GM18867 (cell line): ENCODE measurements around the gene IL18R1.

Source experiments
- ATAC-seq: cut with Tn5 transposase; IDR thresholded peaks from one replicate; pipeline ENCODE4 v1.9.1; 2021; ENCODE audit warnings: mild to moderate bottlenecking, moderate library complexity; ENCODE audit not compliant: unreplicated experiment

IL18R1 gene

GRCh38 chr2:102387763-102388546, 32.4 kb downstream of the IL18R1 start:
- ATAC-seq = peak; percentile 38

DNA sequence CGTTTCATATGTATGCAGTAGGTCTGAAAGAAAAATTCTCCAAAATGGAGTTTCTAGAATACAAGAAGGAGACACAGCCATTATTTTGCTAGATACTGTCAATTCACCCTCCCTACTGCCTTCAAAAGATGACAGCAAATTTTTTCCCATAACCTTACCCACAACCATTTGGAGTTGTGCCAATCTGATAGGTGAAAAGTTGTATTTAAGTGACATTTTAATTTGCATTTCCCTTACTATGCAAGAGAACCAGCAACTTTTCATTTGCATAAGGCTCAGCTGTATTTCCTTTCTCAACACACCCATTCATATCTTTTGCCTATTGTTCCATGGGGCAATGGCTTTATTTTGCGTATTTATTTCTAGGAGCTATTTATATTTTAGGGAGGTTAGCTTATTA, 36.0 kb downstream of the IL18R1 start:
- ATAC-seq = no peak

DNA sequence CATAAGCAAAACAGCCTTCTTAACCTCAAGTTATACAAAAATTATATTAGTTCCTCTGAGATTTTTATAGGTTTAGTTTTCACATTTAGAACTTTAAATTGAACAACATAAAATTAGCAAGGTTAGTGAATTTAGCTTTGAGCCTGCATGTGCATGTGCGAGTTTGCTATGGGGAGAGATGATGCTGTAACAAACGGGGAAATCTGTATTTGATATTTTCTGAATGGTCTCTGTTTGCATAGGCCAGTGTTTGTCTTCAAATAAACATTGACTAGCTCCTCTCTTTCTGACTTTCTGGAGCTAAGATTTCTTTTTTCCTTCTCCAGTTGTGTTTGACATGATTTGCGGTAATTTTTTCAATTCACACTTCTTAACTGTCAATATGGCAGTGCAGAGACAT, 36.5 kb downstream of the IL18R1 start:
- no peak for ATAC-seq

DNA sequence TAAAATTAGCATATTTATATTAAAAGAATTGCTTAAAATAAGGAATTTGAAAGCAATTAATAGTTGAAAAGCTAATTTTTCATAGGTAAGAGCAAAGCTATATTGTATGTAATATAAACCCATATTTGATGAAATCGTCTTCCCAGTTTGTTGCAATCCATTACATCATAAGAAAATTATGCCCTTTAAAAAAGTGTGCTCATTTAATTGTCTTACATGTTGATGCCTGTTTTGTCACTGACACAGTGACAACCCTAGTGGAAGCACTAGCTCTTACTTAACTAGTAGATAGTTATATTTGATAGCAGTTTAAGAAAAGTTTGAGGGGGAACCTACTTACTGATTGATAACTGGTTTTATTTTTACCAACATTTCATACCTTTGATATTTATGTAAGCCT, 37.3 kb downstream of the IL18R1 start:
- ATAC-seq = no peak

DNA sequence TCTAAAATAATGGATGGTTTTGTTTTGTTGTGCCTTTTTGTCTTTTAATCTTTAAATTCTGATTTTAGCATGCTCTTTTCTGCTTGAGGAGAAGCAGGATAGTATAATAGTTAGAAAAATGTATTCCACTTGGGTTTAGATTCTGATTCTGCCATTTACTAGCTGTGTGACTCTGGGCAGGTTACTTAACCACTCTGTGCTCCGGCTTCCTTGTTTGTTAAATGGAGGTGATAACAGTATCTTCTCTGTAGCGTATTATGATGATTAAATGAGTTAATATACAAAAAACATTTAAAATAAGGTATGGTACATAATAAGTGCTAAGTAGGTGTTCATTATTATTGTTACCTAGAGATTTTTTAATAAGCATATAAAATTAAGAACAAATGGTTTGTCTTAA, 40.4 kb downstream of the IL18R1 start:
- ATAC-seq = no peak

DNA sequence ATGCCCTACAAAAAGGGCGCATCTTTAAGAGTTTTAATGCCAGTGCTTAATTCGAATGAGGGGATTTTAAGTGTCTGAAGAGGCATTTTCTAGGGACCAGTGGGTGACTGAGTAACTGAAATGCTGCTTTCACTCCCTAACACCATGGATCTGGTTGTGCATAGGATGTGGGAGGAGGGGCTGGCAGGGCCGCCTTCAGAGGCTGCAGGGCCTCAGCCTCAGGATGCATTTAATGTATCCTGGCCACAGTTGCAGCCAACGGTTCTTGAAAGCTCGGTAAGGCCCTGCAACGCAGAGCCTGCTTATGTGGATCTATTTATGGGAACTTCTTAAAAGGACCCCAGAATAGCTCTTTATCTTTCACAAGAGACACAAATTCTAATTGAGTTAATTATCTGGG, 41.6 kb downstream of the IL18R1 start:
- no peak for ATAC-seq

DNA sequence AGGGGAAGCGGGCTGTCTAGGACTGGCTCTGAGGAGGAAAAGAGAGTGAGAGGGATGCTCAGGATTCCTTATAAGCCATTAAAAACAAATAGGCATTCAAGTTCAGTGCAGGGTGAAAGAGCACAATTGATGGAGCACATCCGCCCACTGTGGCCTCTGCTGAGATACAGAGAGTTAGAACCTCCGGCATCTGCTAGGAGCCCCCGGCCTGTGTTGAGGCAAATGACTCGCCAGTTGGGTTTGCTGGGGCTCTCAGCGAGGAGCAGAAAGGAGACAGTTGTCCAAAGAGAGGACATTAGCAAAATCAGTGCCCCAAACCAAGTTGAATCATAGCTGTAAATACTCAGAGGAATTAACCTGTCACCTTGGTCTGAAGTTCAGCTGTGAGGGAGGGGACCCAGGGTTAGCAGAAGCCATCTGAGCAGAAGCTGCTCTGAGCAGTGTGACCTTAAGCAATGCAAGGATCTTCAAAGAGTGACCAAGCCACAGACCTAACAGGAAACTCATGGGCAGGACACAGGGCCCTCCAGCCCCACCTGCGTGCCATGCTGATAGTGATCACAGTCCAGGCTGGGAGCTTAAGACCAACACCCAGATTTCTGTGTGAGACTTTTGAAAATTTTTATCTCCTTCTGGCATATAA, 44.0 kb downstream of the IL18R1 start:
- ATAC-seq = no peak

DNA sequence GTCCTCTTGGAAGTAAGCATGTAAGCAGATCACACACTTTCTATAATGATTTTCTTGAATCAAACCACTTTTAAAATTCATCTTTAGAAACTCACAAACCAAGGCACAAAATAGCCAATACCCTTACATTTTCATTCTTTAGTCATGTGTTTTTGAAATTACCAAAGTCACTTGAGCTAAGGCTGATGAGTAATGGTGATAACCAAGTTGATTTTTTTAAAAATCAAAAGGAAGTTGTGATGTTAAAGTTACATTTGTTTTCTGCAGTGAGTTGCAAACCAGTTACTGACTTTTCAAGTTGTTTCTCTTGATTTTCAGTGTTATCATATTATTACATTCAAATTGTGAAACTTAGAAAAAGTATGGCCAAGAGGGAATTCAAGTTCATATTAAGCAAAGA, 45.9 kb downstream of the IL18R1 start:
- no peak for ATAC-seq

- no peak for ATAC-seq
Observed at GRCh38 chr2:102401865-102402264, 46.3 kb downstream of the IL18R1 start.

DNA sequence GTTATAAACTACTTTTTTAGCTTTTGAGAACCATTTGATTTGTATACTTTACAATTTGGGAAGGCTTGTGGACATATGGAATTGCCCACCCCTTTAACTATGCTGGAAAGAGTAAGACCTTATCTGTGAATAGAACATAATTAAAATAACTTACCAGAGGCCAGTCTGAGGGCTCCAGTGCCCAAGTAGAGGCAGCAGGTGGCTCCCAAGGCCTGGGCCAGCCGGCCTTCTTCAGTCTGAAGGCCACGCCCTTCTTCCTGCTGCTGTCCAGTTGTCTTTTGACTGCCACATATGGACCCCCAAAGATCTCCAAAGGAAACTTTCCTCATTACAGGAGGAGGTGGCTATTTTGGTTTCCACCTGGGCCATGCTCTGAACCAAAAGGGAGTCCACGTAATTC, 55.4 kb downstream of the IL18R1 start:
- no peak for ATAC-seq

DNA sequence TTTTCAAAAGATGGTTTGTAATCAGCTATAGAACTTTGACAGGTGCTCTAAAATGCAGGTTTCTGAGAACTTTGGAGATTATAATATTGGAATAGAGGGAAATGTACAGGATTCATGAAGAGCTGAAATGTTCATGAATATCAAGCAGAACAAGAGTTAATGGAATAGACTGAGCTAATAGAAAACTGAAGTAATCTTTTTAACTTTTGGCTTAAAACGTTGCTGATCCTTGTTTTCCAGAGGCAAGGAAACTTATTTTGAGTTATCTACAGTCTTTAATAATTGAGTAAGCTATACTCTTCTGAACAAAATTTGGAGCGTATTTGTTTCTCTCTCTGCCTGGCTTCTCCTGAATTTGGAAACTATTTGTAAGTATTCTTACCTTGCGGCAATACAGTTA, 56.6 kb downstream of the IL18R1 start:
- no peak for ATAC-seq

DNA sequence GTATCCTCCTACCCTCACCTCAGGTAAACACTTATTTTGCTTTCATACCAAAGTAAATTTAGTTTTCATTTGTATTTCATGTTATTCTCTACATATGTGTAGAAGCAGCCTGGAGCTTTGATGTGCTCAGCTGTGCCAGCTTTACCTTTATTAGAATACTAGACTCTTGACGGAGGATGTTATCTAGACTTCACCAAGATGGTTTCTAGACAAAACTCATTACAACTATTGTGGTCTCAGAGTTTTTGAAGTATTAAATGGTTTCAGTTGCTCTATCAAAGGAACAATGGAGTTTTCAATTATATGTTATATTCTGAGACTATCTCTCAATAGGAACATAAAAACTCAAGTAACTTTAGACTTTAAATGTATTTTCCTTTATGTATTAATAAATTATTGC, 62.4 kb downstream of the IL18R1 start:
- ATAC-seq = peak; percentile 60

DNA sequence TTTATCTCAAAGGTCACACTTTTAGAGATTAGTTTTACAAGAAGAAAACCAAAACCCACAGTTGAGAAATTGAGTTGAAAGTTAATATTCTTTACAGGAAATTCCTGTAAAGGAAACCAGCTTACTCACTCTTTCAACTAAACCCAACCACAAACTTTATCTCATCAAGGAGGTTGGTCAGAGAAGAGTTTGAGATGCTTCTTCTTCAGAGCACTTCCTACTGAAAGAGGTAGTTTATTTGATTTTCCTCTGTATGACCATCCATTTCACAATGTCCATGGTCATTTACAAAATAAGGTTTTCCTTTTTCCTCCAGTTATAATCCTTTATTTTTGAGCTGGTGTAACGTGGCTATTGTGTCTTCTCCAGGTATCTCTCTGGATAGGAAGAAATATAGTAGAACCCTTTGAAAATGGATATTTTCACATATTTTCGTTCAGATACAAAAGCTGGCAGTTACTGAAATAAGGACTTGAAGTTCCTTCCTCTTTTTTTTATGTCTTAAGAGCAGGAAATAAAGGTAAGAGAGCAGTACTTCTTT, 62.9 kb downstream of the IL18R1 start:
- peak; percentile 89 for ATAC-seq

DNA sequence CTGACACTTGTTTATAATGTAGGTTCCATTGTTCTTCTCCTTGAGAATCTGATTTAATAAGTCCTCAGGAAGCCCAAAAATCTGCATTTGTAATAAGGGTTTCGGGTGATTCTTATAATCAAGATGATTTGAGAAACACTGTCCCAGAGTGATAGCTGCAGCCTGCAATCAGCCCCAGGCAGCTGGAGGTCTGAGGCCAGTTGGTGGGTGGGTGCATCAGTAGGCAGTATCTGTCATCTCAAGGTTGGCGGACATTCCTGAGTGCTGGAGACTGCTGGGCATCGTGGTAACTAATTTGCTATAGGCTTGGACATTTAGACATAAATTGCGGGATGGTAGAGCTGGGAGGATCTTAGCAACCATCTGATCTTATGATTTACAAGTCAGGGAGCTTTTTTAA, 64.7 kb downstream of the IL18R1 start:
- no peak for ATAC-seq

DNA sequence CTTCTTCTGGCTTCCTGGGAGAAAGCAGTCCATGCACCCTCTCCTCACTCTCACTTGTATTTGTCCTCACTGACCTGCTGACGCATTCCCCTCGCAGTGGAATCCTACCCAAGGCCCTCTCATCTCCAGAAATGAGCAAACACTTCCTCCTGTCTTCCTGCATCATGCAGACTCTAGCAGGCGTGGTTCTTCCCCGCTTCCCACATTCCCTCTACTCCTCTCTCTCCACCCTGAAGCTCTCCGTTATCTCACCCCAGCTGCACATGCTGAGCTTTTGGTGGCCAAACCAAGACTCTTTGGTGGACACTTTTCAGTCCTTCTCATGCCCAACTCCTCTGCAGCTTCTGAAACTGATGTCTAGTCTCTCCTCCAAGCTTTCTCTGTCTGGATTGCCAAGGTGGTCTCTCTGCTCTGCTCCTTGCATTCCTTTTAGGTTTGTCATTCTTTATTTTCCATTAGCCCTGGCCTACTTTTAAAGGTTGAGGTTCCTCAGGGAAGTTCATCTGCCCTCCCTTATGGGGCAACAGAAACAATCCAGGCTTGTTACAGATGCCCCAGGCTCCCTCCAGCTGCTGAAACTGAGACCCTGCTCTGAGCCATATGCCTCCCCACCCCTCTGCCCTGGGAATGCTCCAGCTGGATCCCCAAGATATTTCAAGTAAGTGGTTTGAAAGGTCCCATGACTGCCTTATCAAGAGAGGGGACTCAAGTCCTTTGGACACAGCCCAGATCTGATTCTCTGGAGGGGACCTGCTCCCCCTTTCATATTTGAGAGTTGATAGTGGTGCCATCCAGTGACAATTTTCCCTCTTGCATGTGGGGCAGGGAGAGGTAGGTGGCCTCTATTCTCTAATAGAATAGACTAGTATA, 66.5 kb downstream of the IL18R1 start:
- no peak for ATAC-seq

DNA sequence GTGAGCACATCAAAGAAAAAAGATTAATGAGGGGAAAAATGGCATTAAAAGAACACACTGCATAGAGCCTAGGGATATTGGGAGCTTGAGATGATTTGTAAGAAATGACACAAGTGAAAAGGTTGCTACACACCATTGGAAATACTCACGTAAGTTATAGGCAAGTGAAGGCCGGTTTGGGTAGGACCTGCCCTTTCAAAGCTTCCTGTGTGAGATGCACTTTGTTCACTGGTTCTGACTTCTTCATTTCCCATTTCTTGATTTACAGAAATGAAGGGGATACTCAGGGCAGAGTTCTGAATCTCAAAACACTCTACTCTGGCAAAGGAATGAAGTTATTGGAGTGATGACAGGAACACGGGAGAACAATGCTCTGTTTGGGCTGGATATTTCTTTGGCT, 67.3 kb downstream of the IL18R1 start, which contains the start of gene IL18RAP:
IL18RAP (plus strand) TSS at position 251 of the 400 bp plus-strand sequence; CDS start at position 369, 118 bp downstream.
- ATAC-seq = no peak

DNA sequence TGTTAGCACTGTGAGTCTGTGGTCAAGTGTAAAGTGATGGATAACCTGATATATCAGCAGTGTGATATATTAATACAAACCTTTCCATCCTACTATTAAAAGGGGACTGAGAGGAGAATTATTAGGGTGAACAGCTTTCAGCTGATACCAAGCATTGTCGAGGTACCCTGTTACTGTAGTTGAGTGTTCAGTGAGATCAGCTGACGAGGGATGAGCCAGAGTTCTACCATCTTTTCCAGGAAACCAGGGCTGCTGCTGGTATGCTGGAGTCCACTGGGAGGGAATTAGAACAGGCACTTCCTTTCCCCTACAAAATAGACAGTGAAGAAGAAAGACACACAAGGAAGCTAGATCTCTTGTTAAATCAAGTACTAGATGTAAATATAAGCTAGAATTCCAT, 67.8 kb downstream of the IL18R1 start:
- no peak for ATAC-seq

DNA sequence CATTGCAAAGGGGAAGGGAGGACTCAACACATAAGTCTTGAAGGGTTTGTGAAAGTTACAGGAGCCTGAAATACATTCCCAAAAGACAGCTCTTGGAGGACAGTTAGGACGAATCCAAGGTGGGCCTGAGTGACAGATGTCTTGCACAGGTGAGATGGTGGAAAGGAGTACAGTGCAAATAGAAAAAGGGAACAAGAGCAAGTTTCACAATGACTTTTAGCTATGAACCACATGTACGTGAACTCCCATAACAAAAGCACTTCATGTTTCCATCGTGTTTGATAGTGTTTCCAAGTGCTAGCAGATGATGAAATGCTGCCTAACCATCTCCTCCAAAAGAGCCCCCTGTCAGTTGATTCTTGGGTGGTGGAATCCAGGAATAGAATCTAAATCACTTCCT, 69.2 kb downstream of the IL18R1 start:
- ATAC-seq = peak; percentile 93

DNA sequence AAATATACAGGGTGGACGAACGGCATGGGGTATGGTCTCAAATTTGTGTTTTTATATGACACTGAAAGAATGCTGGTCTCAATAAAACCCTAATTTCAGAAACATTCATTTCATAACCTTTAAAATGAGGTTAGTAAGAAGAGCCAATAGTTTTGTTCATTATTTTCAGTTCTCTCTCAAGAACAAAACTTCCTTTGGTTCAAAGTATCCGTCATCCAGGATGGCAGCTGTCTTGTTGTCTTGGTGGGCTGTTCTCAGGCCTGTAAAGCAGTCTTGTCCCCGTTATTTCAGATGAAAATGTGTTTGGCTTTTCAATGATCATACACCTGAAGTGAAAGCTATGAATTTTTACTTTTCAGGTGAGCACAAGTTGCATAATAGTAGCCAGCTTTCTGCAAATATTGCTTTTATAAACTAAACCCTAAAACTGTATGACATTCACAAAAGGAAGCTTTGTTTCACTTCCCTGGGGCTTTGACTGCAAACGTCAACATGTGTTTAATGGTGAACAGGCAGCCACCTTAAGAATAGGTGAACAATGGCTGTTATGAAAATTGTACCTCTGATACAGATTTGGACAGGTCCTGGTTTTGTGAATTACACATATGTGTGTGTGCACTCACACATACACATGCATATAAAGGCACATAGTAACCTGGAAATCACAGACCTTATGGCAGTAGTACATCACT, 70.0 kb downstream of the IL18R1 start:
- ATAC-seq = no peak

DNA sequence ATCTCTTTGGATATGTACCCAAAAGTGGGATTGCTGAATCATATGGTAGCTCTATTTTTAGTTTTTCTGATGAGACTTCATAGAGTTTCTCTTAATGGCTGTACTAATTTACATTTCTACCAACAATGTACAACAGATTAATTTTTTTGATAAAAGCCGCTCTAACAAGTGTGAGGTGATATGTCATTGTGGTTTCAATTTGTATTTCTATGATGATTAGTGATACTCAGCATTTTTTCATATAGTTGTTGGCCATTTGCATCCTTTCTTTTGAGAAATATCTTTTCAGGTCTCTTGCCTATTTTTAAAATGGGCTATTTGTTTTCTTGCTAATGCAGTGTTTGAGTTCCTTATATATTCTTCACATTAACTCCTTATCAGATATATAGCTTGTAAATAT, 71.7 kb downstream of the IL18R1 start:
- ATAC-seq = no peak

- ATAC-seq = no peak
Observed at GRCh38 chr2:102428573-102428972, 73.0 kb downstream of the IL18R1 start.
